GM10266 (cell line): ENCODE results near the gene TSPYL4.

ENCODE experiments used
- DNase-seq: peaks from one replicate; pipeline ENCODE4 v3.0.0; 2012; ENCODE audit errors: extremely low spot score
- TF ChIP-seq, protein P1 (sequence below): IDR thresholded peaks from 2 replicates; pipeline ENCODE4 v1.5.1; 2012; ENCODE audit warnings: mild to moderate bottlenecking, low read depth; ENCODE audit not compliant: control insufficient read depth, insufficient read depth; ENCODE audit errors: missing control alignments

The TSPYL4 gene

DNA sequence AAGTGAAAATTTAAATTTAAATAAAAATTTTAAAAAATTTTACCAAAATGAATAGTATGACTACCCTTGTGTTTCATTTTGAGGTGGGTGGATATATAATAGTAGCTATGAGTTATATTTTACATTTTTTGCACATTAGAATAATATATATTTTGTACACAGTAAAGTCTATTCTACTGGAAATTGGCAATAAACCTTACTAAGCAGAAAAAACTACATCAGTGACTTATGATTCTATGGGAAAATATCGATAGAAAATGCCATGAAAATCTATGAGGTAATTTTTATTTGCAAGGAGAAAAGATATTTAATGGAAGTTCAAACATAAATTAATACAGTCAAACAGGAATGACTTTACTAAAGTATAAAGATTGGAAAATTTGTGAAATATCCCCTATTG is 2.8 kb upstream of the TSPYL4 start:
- TF ChIP-seq, protein P1, sequence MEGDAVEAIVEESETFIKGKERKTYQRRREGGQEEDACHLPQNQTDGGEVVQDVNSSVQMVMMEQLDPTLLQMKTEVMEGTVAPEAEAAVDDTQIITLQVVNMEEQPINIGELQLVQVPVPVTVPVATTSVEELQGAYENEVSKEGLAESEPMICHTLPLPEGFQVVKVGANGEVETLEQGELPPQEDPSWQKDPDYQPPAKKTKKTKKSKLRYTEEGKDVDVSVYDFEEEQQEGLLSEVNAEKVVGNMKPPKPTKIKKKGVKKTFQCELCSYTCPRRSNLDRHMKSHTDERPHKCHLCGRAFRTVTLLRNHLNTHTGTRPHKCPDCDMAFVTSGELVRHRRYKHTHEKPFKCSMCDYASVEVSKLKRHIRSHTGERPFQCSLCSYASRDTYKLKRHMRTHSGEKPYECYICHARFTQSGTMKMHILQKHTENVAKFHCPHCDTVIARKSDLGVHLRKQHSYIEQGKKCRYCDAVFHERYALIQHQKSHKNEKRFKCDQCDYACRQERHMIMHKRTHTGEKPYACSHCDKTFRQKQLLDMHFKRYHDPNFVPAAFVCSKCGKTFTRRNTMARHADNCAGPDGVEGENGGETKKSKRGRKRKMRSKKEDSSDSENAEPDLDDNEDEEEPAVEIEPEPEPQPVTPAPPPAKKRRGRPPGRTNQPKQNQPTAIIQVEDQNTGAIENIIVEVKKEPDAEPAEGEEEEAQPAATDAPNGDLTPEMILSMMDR: no peak
- DNase-seq: no peak

DNA sequence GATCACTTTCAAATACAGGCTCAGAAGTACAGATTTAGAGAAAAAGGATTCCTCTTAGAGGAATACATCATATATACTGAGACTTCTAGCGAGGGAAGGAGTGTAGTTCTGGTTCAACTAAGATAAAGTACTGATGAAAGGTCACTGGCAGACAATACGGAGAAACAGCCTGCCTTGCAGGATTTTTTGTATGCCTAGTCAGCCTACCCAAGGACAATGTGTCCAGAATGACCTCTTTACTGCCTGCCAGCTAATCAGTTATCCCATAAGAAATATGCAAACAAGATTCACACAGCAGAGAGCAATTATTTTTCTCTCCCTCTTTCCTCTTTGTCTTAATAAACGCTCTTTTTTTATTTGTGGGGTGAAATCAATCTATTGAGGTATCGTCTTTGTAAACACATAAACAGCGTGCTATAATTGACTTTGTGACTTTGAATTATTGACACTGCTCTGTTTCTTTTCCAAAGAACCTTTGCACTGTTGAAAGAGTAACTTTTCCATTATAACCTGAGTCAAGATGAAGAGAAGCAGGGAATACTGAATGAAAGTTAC is 1.4 kb upstream of the TSPYL4 start:
- TF ChIP-seq, protein P1: no peak
- DNase-seq: no peak

DNA sequence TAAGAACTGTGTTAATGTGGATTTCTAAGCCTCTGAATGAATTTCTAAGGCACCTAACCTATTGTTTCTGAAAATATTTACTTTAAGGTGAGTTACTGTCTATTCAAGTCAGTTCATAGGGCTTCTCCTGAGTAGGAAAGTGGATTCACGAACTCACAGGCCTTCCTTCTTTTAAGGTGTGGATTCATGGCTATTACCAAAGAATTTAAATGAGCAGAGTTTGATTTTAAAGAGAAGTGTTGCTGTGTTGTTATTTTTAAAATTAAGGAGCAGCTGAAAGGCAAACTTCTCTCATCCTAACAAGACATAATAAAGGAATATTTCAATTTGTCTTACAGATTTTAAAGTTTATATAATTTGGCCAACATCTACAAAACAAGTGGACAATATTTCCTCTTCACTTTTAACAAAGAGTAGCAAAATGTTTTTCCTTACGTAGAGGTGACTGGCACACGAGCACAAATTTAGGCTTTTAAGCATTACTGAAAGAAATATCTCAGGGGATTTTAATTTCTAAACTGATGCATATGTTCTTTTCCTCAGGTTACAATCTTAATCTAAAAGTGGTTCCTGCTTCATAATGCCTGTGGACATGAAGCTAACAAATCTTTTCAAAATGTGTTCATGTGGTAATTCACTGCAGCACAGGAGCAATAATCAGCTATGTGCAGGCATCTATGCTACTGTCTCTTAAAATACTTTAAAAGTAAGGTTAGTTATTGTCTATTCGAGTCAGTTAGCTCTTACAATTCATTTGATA is 602 bp upstream of the TSPYL4 start:
- TF ChIP-seq, protein P1: no peak
- no peak for DNase-seq

DNA sequence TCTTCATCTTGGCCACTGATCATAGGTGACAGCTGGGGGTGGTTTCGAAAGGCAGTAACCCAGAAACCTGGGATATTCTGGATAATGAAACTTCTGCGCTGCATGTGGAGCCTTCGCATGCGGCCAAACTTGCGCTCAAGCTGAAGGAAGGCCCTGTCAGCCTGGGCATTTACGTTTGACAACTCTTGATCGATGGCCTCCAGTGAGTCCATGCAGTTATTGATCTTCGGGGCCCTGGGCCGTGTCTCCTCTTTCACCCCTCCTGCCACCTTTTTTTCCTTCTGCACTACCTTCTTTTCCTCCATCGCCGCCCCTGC is 729 bp downstream of the TSPYL4 start:
- TF ChIP-seq, protein P1: no peak
- no peak for DNase-seq

DNA sequence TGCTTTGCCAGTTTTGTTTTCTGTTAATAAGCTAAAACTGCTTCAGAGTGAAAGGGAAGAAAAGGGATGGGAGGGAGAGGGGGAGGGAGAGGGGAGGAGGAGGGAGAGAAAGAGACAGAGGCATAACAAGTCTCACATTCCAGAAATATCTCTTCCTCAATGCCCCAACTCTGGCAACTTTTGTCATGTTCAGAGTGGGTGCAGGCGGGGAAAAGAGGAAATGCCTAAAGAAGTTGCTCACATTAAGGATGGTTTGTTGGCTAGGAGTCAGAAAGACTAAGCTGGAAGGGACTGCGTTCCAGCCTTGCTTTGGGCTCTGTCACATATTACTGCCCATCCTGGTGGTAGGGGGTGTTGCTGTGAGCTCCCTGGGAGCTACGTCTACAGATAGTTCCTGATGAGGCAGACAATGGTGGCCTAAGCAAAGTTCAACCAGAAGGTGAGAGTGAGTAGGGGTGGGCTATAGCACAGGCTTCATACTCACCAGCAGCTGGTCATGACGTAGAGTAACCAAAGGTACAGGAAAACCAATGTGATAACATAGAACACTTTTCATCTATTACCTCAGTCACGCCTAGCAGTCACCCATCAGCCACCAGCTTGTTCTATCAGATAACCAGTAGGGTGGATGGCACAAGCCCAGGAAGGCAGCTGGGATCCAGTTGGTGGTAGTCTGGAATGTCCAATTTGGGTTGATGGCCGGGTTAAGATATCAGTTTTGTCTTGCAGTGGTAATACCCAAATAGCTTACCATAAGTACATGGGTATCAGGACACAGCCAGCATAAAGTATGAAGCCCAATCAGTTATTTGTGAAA is 2.1 kb downstream of the TSPYL4 start:
- no peak for DNase-seq
- TF ChIP-seq, protein P1: no peak

DNA sequence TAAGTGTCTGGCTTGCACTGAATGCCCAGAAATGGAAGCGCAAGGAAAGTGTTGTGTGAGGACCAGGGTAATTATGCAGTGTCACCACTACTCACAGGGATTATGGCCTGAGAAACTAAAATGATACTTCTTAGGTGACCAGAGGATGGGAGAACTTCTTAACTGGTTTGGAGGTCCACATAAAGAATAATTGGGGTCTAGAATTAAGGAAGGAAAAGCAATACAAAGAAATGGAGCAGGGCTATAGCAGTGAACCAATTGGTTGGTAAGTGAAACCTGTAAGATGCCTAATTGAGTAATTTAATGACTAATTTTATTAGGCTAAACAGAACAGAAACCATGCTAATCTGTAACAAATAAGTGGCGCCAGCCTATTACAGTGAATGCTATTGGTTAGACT is 5.3 kb downstream of the TSPYL4 start:
- TF ChIP-seq, protein P1: no peak
- no peak for DNase-seq

DNA sequence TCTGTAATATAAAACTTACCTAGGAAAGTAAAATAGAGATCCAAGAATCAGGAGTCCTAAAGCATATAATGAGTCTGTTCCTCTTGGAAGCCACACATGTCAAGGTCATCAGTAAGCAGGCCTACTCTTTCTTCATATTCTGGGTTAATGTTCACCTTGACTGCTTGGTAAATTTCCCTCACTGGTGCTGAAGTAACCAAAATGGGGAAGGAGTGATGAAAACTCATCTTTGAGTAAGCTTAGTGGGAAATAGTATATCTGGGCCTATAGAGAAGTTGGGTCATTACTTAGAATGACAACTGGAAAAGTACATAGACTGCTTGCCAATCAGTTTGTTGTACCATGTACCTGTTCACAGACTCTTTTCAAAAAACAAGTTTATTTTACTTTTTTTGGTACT is 6.6 kb downstream of the TSPYL4 start:
- TF ChIP-seq, protein P1: no peak
- DNase-seq: no peak
